Hypothalamus (tissue), 51 donors: Measurements from ENCODE around the gene PCDHGA9.
"Not testable (repeated sequence)": the region's sequence is repeated elsewhere in the genome, so short reads cannot be mapped to it uniquely, and the experiment has no call there.

ENCODE experiments used
- DNase-seq, 51 donors: peaks; one replicate each; lab custom pipeline; 2025; lab: John Stamatoyannopoulos, UW

The PCDHGA9 gene

GRCh38 chr5:141402553-141403243 lies at the start of gene PCDHGA9:
PCDHGA9 (plus strand) TSS chr5:141402778; CDS start chr5:141402953, 175 bp downstream.
- DNase-seq: peak in 2 of 51 donors; percentile 12 to 19

DNA sequence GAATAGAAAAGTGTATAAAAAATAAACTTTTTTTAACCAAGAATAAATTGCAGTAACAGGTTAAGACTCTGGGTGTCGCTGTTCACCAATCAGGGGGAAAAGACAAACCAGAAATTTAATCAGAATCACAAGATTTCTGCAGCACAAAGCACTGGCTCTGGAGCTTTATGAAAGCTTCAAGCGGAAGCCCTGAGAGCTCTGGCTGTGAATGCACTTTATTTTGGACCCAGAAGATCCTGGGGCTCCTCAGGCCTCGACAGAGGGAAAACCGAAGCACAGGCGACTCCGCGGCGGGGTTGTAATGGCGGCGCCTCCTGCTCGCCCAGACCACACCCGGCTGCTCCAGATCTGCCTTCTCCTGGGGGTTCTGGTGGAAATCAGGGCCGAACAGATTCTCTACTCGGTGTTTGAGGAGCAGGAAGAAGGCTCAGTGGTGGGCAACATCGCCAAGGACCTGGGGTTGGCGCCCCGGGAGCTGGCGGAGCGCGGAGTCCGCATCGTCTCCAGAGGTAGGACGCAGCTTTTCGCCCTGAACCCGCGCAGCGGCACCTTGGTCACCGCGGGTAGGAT lies 47.6 kb upstream of the PCDHGA9 start, which contains the start of gene PCDHGA4:
TSS of gene PCDHGA4 (plus strand) at position 122 of the 570 bp plus-strand sequence. CDS start at position 209, 87 bp downstream.
- DNase-seq: no peak

GRCh38 chr5:141355641-141356040 lies 46.9 kb upstream of the PCDHGA9 start:
- DNase-seq: no peak

DNA sequence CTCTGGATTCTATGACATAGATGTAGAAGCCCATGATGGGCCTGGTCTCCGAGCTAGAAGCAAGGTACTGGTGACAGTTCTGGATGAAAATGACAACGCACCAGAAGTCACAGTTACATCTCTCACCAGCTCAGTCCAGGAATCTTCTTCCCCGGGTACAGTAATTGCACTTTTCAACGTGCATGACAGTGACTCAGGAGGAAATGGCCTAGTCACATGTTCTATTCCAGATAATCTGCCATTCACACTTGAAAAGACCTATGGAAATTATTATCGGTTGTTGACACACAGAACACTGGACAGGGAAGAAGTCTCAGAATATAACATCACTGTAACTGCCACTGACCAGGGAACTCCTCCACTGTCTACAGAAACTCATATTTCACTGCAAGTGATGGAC lies 46.4 kb upstream of the PCDHGA9 start:
- no peak for DNase-seq

- DNase-seq: no peak
Measured at GRCh38 chr5:141356950-141357349, 45.6 kb upstream of the PCDHGA9 start.

- no peak for DNase-seq
Measured at GRCh38 chr5:141359790-141360426, 42.7 kb upstream of the PCDHGA9 start, which contains the start of gene PCDHGB2. PCDHGB2 (plus strand) TSS chr5:141359994; CDS start chr5:141360136, 142 bp downstream.

GRCh38 chr5:141360685-141361084 lies 41.9 kb upstream of the PCDHGA9 start:
- no peak for DNase-seq

DNA sequence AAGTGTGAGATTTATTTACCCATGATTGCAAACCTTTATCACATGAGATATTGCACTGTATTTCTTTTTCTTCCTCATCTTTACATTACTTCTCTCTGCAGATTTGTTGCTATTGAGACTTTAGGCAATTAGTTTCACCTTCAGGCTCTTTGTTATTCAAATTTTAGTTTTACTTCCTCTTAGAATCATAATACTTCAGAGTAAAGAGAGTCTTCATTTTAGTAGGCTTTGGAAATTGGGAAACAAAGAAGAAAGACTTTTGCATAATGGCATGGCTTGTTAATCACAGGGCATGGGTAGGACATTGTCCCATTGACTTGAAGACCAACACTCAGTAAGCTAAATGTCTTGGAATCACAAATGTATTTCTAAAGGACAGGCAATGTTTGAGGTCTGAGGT lies 39.9 kb upstream of the PCDHGA9 start:
- no peak for DNase-seq

DNA sequence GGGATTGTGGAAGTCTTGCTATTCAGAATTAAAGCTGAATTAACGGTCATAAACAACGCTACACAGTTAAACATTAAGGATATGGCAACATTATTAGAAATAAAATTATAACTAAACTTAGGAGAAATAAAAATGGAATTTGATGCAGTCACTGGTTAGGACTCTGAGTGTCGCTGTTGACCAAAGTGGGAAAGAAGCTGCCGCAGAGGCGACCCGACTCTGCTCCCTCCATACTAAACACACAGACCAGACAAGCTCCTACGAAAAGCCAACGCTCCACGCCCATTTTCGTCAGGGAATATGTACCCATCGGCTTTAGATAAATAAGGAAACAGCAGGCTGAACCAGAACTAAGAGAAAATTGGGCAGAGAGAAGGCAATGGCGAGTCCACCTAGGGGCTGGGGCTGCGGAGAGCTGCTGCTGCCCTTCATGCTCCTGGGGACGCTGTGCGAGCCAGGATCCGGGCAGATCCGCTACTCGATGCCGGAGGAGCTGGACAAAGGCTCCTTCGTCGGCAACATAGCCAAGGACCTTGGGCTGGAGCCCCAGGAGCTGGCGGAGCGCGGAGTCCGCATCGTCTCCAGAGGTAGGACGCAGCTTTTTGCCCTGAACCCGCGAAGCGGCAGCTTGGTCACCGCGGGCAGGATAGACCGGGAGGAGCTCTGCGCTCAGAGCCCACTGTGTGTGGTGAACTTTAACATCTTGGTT lies 38.5 kb upstream of the PCDHGA9 start, which contains the start of gene PCDHGA5:
TSS of gene PCDHGA5 (plus strand) at position 211 of the 709 bp plus-strand sequence. CDS start at position 380, 169 bp downstream.
- DNase-seq: no peak

- DNase-seq: no peak
Measured at GRCh38 chr5:141366016-141366896, 36.3 kb upstream of the PCDHGA9 start.

GRCh38 chr5:141369994-141370848 lies 32.4 kb upstream of the PCDHGA9 start, which contains the start of gene PCDHGB3:
PCDHGB3 (plus strand) TSS chr5:141370242; CDS start chr5:141370395, 153 bp downstream.
- DNase-seq: peak in 1 of 51 donors; percentile 11

DNA sequence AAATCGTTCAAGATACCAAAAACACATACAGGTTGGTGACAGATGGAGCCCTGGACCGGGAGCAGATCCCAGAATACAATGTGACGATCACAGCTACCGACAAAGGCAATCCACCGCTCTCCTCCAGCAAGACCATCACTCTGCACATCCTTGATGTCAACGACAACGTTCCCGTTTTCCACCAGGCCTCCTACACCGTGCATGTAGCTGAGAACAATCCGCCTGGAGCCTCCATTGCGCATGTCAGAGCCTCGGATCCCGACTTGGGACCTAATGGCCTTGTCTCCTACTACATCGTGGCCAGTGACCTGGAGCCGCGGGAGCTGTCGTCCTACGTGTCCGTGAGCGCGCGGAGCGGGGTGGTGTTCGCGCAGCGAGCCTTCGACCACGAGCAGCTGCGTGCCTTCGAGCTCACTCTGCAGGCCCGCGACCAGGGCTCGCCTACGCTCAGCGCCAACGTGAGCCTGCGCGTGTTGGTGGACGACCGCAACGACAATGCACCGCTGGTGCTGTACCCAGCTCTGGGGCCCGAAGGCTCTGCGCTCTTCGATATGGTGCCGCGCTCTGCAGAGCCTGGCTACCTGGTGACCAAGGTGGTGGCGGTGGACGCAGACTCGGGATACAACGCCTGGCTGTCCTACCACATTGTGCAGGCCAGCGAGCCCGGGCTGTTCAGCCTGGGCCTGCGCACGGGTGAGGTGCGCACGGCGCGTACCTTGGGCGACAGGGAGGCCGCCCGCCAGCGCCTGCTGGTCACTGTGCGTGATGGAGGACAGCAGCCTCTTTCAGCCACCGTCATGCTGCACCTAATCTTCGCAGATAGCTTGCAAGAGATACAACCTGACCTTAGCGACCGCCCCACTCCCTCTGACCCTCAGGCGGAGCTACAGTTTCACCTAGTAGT lies 30.8 kb upstream of the PCDHGA9 start:
- no peak for DNase-seq

DNA sequence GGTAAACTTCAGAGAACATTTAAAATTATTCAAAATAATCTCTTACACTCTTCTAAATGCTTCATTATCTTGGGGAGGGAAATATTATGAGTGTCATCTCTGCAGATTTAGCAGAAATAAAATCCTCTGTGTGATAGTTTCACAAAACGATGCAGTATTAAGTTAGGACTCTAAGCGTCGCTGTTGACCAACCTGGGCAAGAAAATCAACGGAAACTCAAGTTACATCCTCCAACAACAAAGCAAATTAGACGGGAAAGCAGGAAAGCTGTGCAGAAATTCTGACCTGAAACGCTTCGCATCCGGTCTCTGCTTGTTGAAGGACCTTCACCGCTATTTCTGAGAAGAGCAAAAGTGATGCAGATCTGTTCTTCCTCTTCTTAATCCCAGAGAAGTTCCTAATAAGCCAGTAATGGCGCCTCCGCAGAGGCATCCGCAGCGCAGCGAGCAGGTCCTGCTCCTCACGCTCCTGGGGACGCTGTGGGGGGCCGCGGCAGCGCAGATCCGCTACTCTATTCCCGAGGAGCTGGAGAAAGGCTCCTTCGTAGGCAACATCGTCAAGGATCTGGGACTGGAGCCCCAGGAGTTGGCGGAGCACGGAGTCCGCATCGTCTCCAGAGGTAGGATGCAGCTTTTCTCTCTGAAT lies 28.8 kb upstream of the PCDHGA9 start, which contains the start of gene PCDHGA6:
TSS of gene PCDHGA6 (plus strand) at position 219 of the 645 bp plus-strand sequence. CDS start at position 412, 193 bp downstream.
- DNase-seq: no peak

GRCh38 chr5:141374627-141375026 lies 28.0 kb upstream of the PCDHGA9 start:
- no peak for DNase-seq

DNA sequence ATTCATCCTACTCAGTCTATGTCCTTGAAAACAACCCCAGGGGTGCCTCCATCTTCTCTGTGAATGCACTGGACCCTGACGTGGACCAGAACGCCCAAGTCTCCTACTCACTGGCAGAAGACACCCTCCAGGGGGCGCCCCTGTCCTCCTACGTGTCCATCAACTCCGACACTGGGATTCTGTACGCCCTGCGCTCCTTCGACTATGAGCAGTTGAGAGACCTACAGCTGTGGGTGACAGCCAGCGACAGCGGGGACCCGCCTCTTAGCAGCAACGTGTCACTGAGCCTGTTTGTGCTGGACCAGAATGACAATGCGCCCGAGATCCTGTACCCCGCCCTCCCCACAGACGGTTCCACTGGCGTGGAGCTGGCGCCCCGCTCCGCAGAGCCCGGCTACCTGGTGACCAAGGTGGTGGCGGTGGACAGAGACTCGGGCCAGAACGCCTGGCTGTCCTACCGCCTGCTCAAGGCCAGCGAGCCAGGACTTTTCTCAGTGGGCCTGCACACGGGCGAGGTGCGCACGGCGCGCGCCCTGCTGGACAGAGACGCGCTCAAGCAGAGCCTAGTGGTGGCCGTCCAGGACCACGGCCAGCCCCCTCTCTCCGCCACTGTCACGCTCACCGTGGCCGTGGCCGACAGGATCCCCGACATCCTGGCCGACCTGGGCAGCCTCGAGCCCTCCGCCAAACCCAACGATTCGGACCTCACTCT lies 27.0 kb upstream of the PCDHGA9 start:
- not testable (repeated sequence) for DNase-seq
